ENCODE results near the gene FAAP20.

GRCh38 chr1:2226525-2227345 is 32.2 kb upstream of the FAAP20 start:
- TF ChIP-seq CTCF (conservative IDR thresholded peaks at IDR 0.05 in 1 of 2, IDR thresholded peaks at IDR 0.05 in 1 of 2; ENCODE audit: extremely low read depth in 1 of 2, insufficient read depth in 1 of 2, low read depth in 1 of 2, low read length in 2 of 2) = no peak
- no peak for TF ChIP-seq EZH2 (IDR thresholded peaks at IDR 0.05; ENCODE audit: borderline replicate concordance, low read length)
